ENCODE data around the gene RBM48.

The RBM48 gene

GRCh38 chr7:92496876-92497275 is 31.7 kb upstream of the RBM48 start:
- no peaks in the 10 kb centered on the region for H3K27me3 ChIP-seq (ENCODE audit: insufficient read depth, poor library complexity, severe bottlenecking)
- H3K4me3 ChIP-seq (replicated peaks; ENCODE audit: insufficient read depth, low read length) = no peak overlapping the region
- H3K27ac ChIP-seq (replicated peaks) = no peak overlapping the region
- no peak for DNase-seq (ENCODE audit: low read depth in 1 of 2, low spot score in 1 of 2)
- TF ChIP-seq REST (IDR thresholded peaks at IDR 0.05; ENCODE audit: insufficient replicate concordance, low read depth) (no peak), SPI1 (IDR thresholded peaks at IDR 0.05; ENCODE audit: borderline replicate concordance, low read depth) (no peak), GABPA (IDR thresholded peaks at IDR 0.05; ENCODE audit: low read depth) (no peak), CTCF (IDR thresholded peaks at IDR 0.05; ENCODE audit: insufficient read depth, low read length) (no peak), POLR2AphosphoS5 (IDR thresholded peaks at IDR 0.05; ENCODE audit: low read depth) (no peak)

- no peaks in the 10 kb centered on the region for H3K27me3 ChIP-seq (ENCODE audit: insufficient read depth, poor library complexity, severe bottlenecking)
- DNase-seq (ENCODE audit: low read depth in 1 of 2, low spot score in 1 of 2) = no peak
- H3K27ac ChIP-seq (replicated peaks) = no peak overlapping the region
- TF ChIP-seq GABPA (IDR thresholded peaks at IDR 0.05; ENCODE audit: low read depth) = no peak
- no peak for TF ChIP-seq SPI1 (IDR thresholded peaks at IDR 0.05; ENCODE audit: borderline replicate concordance, low read depth)
- TF ChIP-seq POLR2AphosphoS5 (IDR thresholded peaks at IDR 0.05; ENCODE audit: low read depth) = no peak
- no peak for TF ChIP-seq REST (IDR thresholded peaks at IDR 0.05; ENCODE audit: insufficient replicate concordance, low read depth)
- no peak for TF ChIP-seq CTCF (IDR thresholded peaks at IDR 0.05; ENCODE audit: insufficient read depth, low read length)
- H3K4me3 ChIP-seq (replicated peaks; ENCODE audit: insufficient read depth, low read length) = no peak overlapping the region
Measured at GRCh38 chr7:92498557-92498956, 30.0 kb upstream of the RBM48 start.

GRCh38 chr7:92503767-92504166 is 24.8 kb upstream of the RBM48 start:
- DNase-seq (ENCODE audit: low read depth in 1 of 2, low spot score in 1 of 2) = no peak
- no peaks in the 10 kb centered on the region for H3K27me3 ChIP-seq (ENCODE audit: insufficient read depth, poor library complexity, severe bottlenecking)
- TF ChIP-seq SPI1 (IDR thresholded peaks at IDR 0.05; ENCODE audit: borderline replicate concordance, low read depth) (no peak), POLR2AphosphoS5 (IDR thresholded peaks at IDR 0.05; ENCODE audit: low read depth) (no peak), REST (IDR thresholded peaks at IDR 0.05; ENCODE audit: insufficient replicate concordance, low read depth) (no peak), GABPA (IDR thresholded peaks at IDR 0.05; ENCODE audit: low read depth) (no peak), CTCF (IDR thresholded peaks at IDR 0.05; ENCODE audit: insufficient read depth, low read length) (no peak)
- H3K27ac ChIP-seq (replicated peaks) = no peak overlapping the region
- H3K4me3 ChIP-seq (replicated peaks; ENCODE audit: insufficient read depth, low read length) = no peak overlapping the region

Measured in HL-60 (cell line).